Measurements from ENCODE around the gene KRTAP4-8.

DNA sequence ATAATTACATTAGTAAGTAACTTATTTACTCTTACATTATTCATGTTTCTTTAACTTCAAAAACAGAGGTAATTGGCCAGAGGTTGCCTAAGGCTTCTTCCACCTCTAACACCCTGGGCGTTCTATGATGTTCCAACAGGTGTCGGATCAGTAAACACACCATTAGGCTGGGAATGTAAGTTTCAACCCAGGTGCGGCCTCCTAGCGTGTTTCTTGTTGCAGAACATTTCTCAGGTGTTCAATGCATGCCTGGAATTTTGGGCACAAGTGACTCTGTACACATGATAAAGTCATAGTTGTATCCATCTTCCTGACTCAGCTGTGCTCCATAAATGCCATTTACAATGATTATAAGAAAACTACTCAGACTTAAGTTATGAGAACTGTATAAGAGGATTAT is 43.9 kb downstream of the KRTAP4-8 start:
- TF ChIP-seq, protein P1, sequence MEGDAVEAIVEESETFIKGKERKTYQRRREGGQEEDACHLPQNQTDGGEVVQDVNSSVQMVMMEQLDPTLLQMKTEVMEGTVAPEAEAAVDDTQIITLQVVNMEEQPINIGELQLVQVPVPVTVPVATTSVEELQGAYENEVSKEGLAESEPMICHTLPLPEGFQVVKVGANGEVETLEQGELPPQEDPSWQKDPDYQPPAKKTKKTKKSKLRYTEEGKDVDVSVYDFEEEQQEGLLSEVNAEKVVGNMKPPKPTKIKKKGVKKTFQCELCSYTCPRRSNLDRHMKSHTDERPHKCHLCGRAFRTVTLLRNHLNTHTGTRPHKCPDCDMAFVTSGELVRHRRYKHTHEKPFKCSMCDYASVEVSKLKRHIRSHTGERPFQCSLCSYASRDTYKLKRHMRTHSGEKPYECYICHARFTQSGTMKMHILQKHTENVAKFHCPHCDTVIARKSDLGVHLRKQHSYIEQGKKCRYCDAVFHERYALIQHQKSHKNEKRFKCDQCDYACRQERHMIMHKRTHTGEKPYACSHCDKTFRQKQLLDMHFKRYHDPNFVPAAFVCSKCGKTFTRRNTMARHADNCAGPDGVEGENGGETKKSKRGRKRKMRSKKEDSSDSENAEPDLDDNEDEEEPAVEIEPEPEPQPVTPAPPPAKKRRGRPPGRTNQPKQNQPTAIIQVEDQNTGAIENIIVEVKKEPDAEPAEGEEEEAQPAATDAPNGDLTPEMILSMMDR (conservative IDR thresholded peaks at IDR 0.05; ENCODE audit: low read depth, low read length): no peak
- TF ChIP-seq EZH2 (IDR thresholded peaks at IDR 0.05; ENCODE audit: low read length, unreplicated experiment): no peak

Data from PC-3 (cell line).